Panc1 (cell line): ENCODE results near the gene NDUFB4. TPM values are rescaled to one million over a fixed set of nuclear protein-coding genes. Genes with fewer than 3 reads are reported as not detected.
A peak's percentile ranks its signal among the peaks of the same experiment; 100 is the strongest.

Experiments used
- ATAC-seq: fragments of 200-7000 bp; cut with Tn5 transposase; 2 replicates; pipeline ENCODE4 v1.9.1; 2020; ENCODE audit warnings: mild to moderate bottlenecking, moderate library complexity
- BruUV-seq: library from RNA; stranded (reverse); fragments of 400-500 nt; replicated peaks from 2 replicates; lab custom pipeline; 2021; lab: Mats Ljungman, UMichigan
- CTCF ChIA-PET: fragments of 300-600 bp; sonication (Branson Sonifier 250); formaldehyde crosslinking; loops from one replicate; lab custom pipeline; 2022; ENCODE audit warnings: antibody characterized with exemption; lab: Charles Lee
- POLR2A ChIA-PET: fragments of 300-600 bp; sonication (Branson Sonifier 250); formaldehyde crosslinking; loops from one replicate; lab custom pipeline; 2022; ENCODE audit warnings: antibody characterized with exemption; lab: Charles Lee
- DNase-seq: peaks from one replicate; pipeline ENCODE4 v3.0.0-alpha.2; 2010; ENCODE audit warnings: low read depth, low spot score
- H3K27ac ChIP-seq: 2 replicates; pipeline ENCODE4 v1.5.1; 2011; ENCODE audit warnings: mild to moderate bottlenecking, low read length, inconsistent platforms
- H3K27me3 ChIP-seq: fragments of 200-500 bp; sonication (Bioruptor generic); 2 replicates; pipeline ENCODE4 v1.6.0; 2014; ENCODE audit warnings: low read length, inconsistent platforms; ENCODE audit not compliant: control insufficient read depth, insufficient read depth
- H3K36me3 ChIP-seq: fragments of 200-500 bp; sonication (Bioruptor generic); 2 replicates; pipeline ENCODE4 v1.5.1; 2014; ENCODE audit warnings: inconsistent platforms, mild to moderate bottlenecking, low read length, moderate library complexity; ENCODE audit not compliant: control insufficient read depth, insufficient read depth
- H3K4me1 ChIP-seq: 2 replicates; pipeline ENCODE4 v1.5.1; 2011; ENCODE audit warnings: inconsistent platforms, mild to moderate bottlenecking, low read length, moderate library complexity; ENCODE audit not compliant: control insufficient read depth, insufficient read depth
- H3K4me3 ChIP-seq, 2 experiments: 2 replicates each; pipeline ENCODE4 v1.5.1; 2011 to 2012; ENCODE audit warnings: low read depth in 2 of 2, low read length in 2 of 2, mild to moderate bottlenecking in 2 of 2, inconsistent platforms in 1 of 2, moderate library complexity in 1 of 2
- H3K9me3 ChIP-seq: fragments of 200-500 bp; sonication (Bioruptor generic); 2 replicates; pipeline ENCODE4 v1.5.1; 2014; ENCODE audit warnings: low read depth, mild to moderate bottlenecking, inconsistent platforms, low read length, moderate library complexity; ENCODE audit not compliant: control insufficient read depth, insufficient read depth
- CTCF ChIP-seq: fragments of 450-650 bp; IDR thresholded peaks from 2 replicates; pipeline ENCODE4 v1.5.1; 2017; ENCODE audit warnings: mild to moderate bottlenecking
- POLR2AphosphoS5 ChIP-seq: IDR thresholded peaks from 2 replicates; pipeline ENCODE4 v1.6.1; 2012; ENCODE audit warnings: mild to moderate bottlenecking, low read depth, low read length, moderate library complexity
- REST ChIP-seq, 2 experiments: IDR thresholded peaks; 2 replicates each; pipeline ENCODE4 v1.6.1; 2011 to 2012; ENCODE audit warnings: low read depth in 2 of 2, control low read depth in 1 of 2, low read length in 1 of 2, mild to moderate bottlenecking in 1 of 2, moderate library complexity in 1 of 2; ENCODE audit not compliant: insufficient read depth in 1 of 2
- SIN3A ChIP-seq: IDR thresholded peaks from 2 replicates; pipeline ENCODE4 v1.6.1; 2012; ENCODE audit warnings: low read depth, mild to moderate bottlenecking, low read length, moderate library complexity, borderline replicate concordance; ENCODE audit not compliant: insufficient read depth
- TCF7L2 ChIP-seq: IDR thresholded peaks from 2 replicates; pipeline ENCODE4 v1.6.1; 2011; ENCODE audit warnings: mild to moderate bottlenecking, low read depth, low read length, inconsistent platforms
- in situ Hi-C: cut with HindIII; loops from 2 replicates; pipeline ENCODE4 v1.10.0; 2016; ENCODE audit warnings: low sequenced_read_pairs, low pct_unique_long_range_greater_than_20kb
- intact Hi-C: fragments of 100-400 bp; cut with micrococcal nuclease; formaldehyde crosslinking; loops from one replicate; pipeline ENCODE4 v1.10.0; 2022; ENCODE audit not compliant: unreplicated experiment
- total RNA-seq: library from RNA; stranded (reverse); gene quantifications from one replicate; pipeline ENCODE4 v1.2.1, GENCODE V29; 2021; ENCODE audit not compliant: unreplicated experiment

NDUFB4 gene
- total RNA-seq, 1 experiment from 2014 or later, result 208 TPM

- peak overlapping the region; percentile 90 to 95 for H3K4me3 ChIP-seq
- ChIA-PET POLR2A (interaction anchor here (0.6 to 1.1 kb wide), 3 partner anchors 37 to 189 kb away, joined by 3 to 6 read pairs (median 4); partner anchors contain the start of genes GTF2E1 and RABL3), CTCF (interaction anchor here (0.6 kb wide), 1 partner anchor 640 kb away, joined by 4 read pairs; no protein-coding TSS in a partner anchor)
- intact Hi-C loops, result no loop called here
- in situ Hi-C loops, result no loop called here
- TF ChIP-seq TCF7L2 (no peak), SIN3A (no peak)
- H3K27me3 ChIP-seq, result 0 out of 2 replicates have a peak, but pooled peaks cover 11% of the 10 kb centered on the region
- ATAC-seq (peak; percentile 65; the same call in 1 of the 2 replicates), DNase-seq (no peak)
- H3K36me3 ChIP-seq, result peaks cover 17% of the 10 kb centered on the region
- H3K27ac ChIP-seq, result peak overlapping the region; percentile 99
- peaks cover 14% of the 10 kb centered on the region for H3K4me1 ChIP-seq
- BruUV-seq, result no TSS peak
- no peaks in the 10 kb centered on the region for H3K9me3 ChIP-seq
Measured at GRCh38 chr3:120595788-120596115, 384 bp upstream of the NDUFB4 start.

- DNase-seq, result no peak
- Histone ChIP-seq H3K9me3 (no peaks in the 10 kb centered on the region), H3K4me3 (peak overlapping the region; percentile 90 to 95), H3K36me3 (peaks cover 28% of the 10 kb centered on the region), H3K27ac (peak overlapping the region; percentile 99), H3K4me1 (peaks cover 14% of the 10 kb centered on the region), H3K27me3 (0 out of 2 replicates have a peak, but pooled peaks cover 3% of the 10 kb centered on the region)
- TF ChIP-seq TCF7L2, result no peak
- TF ChIP-seq SIN3A, result no peak
- no peak for TF ChIP-seq REST (IDR thresholded peaks at IDR 0.05; ENCODE audit: insufficient read depth in 1 of 2, low read depth in 2 of 2, low read length in 1 of 2)
- ATAC-seq, result no peak
- BruUV-seq, result no TSS peak
- intact Hi-C loops, result no loop called here
- ChIA-PET POLR2A (no interaction called here), CTCF (interaction anchor here (0.5 to 1.2 kb wide), 2 partner anchors 38 to 277 kb away, joined by 3 read pairs; no protein-coding TSS in a partner anchor)
- in situ Hi-C loops, result no loop called here
Measured at GRCh38 chr3:120596853-120597223, 702 bp downstream of the NDUFB4 start.

GRCh38 chr3:120597445-120598049 is 1.4 kb downstream of the NDUFB4 start:
- ChIA-PET POLR2A (interaction anchor here (0.5 to 0.7 kb wide), 2 partner anchors 102 to 202 kb away, joined by 3 to 5 read pairs; no protein-coding TSS in a partner anchor), CTCF (interaction anchor here (0.5 to 1.2 kb wide), 2 partner anchors 39 to 276 kb away, joined by 3 read pairs; no protein-coding TSS in a partner anchor)
- BruUV-seq, result TSS peak; percentile 67
- peak overlapping the region; percentile 90 to 95 for H3K4me3 ChIP-seq
- in situ Hi-C loops (no loop called here), intact Hi-C loops (no loop called here)
- no peak for ATAC-seq
- peaks cover 14% of the 10 kb centered on the region for H3K4me1 ChIP-seq
- H3K27me3 ChIP-seq, result 0 out of 2 replicates have a peak, but pooled peaks cover 3% of the 10 kb centered on the region
- no peak for TF ChIP-seq CTCF
- no peak for TF ChIP-seq POLR2AphosphoS5
- TF ChIP-seq TCF7L2, result no peak
- TF ChIP-seq SIN3A, result no peak
- no peak for TF ChIP-seq REST (IDR thresholded peaks at IDR 0.05; ENCODE audit: insufficient read depth in 1 of 2, low read depth in 2 of 2, low read length in 1 of 2)
- DNase-seq, result no peak
- peak overlapping the region; percentile 99 for H3K27ac ChIP-seq
- no peaks in the 10 kb centered on the region for H3K9me3 ChIP-seq
- peaks cover 30% of the 10 kb centered on the region for H3K36me3 ChIP-seq
